Measurements from ENCODE around the gene RIT1.

The RIT1 gene

DNA sequence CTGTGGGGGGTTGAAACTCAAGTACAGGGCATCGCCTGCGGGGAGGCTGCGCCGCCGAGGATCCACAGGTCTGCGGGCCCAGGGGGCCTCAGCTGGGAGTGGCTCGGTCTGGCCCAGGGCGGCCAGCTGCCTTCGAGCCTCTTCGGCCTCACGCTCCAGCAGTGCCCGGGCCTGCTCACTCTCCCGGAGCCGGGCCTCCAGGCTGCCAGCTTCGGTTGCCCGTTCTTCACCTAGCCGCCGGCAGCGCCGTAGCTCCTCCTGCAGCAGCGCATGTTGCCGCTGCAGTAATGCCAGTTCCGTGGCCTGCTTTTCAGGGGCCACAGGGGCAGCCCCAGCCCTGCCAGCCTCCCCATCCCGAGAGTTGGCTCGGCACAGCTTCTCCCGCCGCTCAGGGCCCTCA lies 39.7 kb upstream of the RIT1 start:
- H3K4me3 ChIP-seq (ENCODE audit: low read depth, low read length): no peak overlapping the region
- TF ChIP-seq CTCF (IDR thresholded peaks at IDR 0.05; ENCODE audit: borderline replicate concordance, insufficient read depth, low read depth, low read length): no peak

DNA sequence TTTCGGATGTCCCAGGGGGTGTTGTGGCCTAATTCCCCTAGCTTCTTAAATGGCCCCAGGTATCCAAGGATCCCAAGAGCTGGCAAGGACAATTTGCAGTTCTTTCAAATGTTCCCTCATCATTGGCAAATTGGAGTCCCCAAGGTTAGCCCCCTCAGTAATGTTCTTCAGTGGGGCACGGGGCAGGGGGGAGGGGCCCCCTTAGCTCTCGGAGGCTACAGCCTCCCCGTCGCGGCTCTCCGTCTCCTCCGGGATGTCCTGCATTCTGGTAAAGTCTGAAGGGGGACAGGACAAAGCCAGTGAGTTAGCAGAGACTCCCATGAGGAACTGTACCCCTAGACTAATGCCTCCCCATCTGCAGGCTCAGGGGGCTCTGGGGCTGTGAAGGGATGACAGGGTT lies 36.6 kb upstream of the RIT1 start:
- H3K4me3 ChIP-seq (ENCODE audit: low read depth, low read length): no peak overlapping the region
- no peak for TF ChIP-seq CTCF (IDR thresholded peaks at IDR 0.05; ENCODE audit: borderline replicate concordance, insufficient read depth, low read depth, low read length)

- no peak overlapping the region for H3K4me3 ChIP-seq (ENCODE audit: low read depth, low read length)
- TF ChIP-seq CTCF (IDR thresholded peaks at IDR 0.05; ENCODE audit: borderline replicate concordance, insufficient read depth, low read depth, low read length): no peak
Observed at GRCh38 chr1:155947292-155947691, 36.1 kb upstream of the RIT1 start.

- no peak for TF ChIP-seq CTCF (IDR thresholded peaks at IDR 0.05; ENCODE audit: borderline replicate concordance, insufficient read depth, low read depth, low read length)
- H3K4me3 ChIP-seq (ENCODE audit: low read depth, low read length): no peak overlapping the region
Observed at GRCh38 chr1:155946633-155947219, 35.6 kb upstream of the RIT1 start.

DNA sequence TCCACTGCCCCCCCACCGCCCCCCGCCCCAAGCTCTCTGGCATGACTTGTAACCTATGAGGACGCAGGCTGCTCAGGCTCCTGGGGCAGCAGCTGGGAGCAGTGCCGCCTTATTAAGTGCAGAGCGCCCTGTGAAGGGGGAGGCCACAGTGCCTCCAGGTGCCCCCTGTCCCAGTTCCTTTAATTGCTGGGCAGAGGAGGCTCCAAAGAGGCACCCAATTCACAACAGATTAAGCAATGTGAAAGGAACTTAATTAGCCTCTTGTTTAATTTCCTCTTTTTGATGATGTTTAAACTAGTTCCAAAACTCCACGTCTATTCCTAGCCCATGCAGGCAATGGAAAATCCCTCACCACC lies 33.3 kb upstream of the RIT1 start:
- TF ChIP-seq CTCF (IDR thresholded peaks at IDR 0.05; ENCODE audit: borderline replicate concordance, insufficient read depth, low read depth, low read length): no peak
- H3K4me3 ChIP-seq (ENCODE audit: low read depth, low read length): no peak overlapping the region

GRCh38 chr1:155942578-155943141 lies 31.5 kb upstream of the RIT1 start:
- H3K4me3 ChIP-seq (ENCODE audit: low read depth, low read length): no peak overlapping the region
- no peak for TF ChIP-seq CTCF (IDR thresholded peaks at IDR 0.05; ENCODE audit: borderline replicate concordance, insufficient read depth, low read depth, low read length)

DNA sequence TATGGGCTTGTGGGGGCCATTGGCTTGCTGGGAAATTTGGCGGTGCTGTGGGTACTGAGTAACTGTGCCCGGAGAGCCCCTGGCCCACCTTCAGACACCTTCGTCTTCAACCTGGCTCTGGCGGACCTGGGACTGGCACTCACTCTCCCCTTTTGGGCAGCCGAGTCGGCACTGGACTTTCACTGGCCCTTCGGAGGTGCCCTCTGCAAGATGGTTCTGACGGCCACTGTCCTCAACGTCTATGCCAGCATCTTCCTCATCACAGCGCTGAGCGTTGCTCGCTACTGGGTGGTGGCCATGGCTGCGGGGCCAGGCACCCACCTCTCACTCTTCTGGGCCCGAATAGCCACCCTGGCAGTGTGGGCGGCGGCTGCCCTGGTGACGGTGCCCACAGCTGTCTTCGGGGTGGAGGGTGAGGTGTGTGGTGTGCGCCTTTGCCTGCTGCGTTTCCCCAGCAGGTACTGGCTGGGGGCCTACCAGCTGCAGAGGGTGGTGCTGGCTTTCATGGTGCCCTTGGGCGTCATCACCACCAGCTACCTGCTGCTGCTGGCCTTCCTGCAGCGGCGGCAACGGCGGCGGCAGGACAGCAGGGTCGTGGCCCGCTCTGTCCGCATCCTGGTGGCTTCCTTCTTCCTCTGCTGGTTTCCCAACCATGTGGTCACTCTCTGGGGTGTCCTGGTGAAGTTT lies 30.8 kb upstream of the RIT1 start:
- no peak for TF ChIP-seq CTCF (IDR thresholded peaks at IDR 0.05; ENCODE audit: borderline replicate concordance, insufficient read depth, low read depth, low read length)
- no peak overlapping the region for H3K4me3 ChIP-seq (ENCODE audit: low read depth, low read length)

Data from GM12875 (cell line).